ENCODE results near the gene RCAN3.
"Not testable (repeated sequence)": the region's sequence is repeated elsewhere in the genome, so short reads cannot be mapped to it uniquely, and the experiment has no call there.

Gene RCAN3

DNA sequence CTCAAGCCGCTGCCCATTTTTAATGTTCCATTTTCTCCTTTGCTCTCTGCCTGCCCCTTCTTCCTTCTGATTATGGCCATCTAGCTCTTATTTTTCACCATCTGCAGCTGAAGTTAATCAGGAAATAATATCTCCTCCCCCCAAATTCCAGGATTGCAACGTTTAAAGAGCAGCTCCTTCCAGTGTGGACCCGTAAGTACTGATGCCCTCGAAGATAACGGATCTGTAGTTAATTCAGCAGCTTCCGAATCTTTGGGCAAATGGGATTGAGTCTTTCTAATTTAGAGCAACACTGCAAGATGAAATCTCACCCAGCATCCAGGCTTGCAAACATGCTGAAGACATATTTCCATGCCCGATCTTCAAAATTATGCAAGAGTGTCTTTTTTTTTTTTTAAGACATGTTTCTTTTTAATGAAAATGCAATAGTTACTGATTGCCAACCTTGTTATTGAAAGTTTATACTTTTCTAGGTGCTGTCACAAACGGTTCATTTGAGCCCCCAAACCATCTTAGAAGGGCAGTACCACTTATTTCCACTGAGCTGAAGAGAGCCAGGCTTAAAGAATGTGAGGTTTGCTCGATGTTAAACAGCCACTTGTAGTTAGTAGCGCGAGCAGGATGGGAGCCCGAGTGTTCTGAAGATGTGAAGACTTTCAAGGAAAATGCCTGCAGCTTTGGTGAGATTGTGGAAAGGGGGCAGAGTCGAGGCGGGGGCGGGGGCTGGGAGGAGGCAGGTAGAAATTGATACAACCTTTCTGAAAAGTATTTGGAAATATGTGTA is 10.9 kb upstream of the RCAN3 start:
- no peak for DNase-seq (ENCODE audit: low read depth)
- TF ChIP-seq, protein P1, sequence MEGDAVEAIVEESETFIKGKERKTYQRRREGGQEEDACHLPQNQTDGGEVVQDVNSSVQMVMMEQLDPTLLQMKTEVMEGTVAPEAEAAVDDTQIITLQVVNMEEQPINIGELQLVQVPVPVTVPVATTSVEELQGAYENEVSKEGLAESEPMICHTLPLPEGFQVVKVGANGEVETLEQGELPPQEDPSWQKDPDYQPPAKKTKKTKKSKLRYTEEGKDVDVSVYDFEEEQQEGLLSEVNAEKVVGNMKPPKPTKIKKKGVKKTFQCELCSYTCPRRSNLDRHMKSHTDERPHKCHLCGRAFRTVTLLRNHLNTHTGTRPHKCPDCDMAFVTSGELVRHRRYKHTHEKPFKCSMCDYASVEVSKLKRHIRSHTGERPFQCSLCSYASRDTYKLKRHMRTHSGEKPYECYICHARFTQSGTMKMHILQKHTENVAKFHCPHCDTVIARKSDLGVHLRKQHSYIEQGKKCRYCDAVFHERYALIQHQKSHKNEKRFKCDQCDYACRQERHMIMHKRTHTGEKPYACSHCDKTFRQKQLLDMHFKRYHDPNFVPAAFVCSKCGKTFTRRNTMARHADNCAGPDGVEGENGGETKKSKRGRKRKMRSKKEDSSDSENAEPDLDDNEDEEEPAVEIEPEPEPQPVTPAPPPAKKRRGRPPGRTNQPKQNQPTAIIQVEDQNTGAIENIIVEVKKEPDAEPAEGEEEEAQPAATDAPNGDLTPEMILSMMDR (conservative IDR thresholded peaks at IDR 0.05; ENCODE audit: control insufficient read depth, insufficient read depth, low read depth, low read length), result no peak
- H3K4me3 ChIP-seq (ENCODE audit: control insufficient read depth, low read depth, low read length), result no peak overlapping the region

DNA sequence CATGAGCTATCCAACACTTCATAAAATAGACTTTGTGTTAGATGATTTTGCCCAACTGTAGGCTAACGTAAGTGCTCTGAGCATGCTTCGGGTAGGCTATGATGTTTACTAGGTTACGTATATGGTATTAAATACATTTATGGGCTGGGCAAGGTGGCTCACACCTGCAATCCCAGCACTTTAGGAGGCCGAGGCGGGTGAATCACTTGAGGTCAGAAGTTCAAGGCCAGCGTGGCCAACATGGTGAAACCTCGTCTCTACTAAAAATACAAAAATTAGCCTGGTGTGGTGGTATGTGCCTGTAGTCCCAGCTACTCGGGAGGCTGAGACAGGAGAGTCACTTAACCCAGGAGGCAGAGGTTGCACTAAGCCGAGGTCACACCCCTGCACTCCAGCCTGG is 9.7 kb upstream of the RCAN3 start:
- DNase-seq (ENCODE audit: low read depth); H3K4me3 ChIP-seq (ENCODE audit: control insufficient read depth, low read depth, low read length): not testable (repeated sequence)

DNA sequence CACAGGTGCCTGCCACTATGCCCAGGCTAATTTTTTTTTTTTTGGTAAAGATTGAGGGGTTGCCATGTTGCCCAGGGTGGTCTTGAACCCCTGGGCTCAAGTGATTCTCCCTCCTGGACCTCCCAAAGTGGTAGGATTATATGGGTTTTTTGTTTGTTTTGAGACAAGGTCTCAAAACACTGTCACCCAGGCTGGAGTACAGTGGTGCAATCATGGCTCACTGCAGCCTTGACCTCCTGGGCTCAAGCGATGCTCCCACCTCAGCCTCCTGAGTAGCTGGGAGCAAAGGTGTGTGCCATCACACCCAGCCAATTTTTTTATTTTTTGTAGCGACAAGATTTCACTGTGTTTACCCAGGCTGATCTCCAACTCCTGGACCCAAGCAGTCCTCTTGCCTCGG is 8.9 kb upstream of the RCAN3 start:
- DNase-seq (ENCODE audit: low read depth), result no peak
- no peak overlapping the region for H3K4me3 ChIP-seq (ENCODE audit: control insufficient read depth, low read depth, low read length)

DNA sequence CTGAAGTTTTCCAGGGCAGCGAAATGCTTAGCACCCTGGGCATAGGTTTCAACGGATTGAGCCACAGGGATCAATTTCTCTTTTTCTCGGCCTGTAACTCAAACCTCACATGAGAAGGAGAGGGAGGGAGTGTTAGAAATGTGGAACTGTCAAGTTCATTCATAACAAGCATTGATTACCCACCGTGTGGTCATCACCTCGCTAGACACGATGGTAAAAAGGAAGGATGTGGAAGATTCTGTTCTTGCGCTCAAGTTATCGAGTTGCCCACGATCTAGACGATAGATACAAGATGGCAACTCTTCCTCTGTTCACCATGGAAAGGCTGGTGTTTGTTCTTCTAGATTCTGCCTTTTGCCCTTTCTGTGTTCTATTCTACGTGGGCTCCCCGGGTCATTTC is 4.0 kb upstream of the RCAN3 start:
- TF ChIP-seq, protein P1 (conservative IDR thresholded peaks at IDR 0.05; ENCODE audit: control insufficient read depth, insufficient read depth, low read depth, low read length), result no peak
- H3K4me3 ChIP-seq (ENCODE audit: control insufficient read depth, low read depth, low read length), result no peak overlapping the region
- DNase-seq (ENCODE audit: low read depth), result no peak

More for the DNA sequence above, 8.9 kb upstream of the RCAN3 start:
- TF ChIP-seq, protein P1 (conservative IDR thresholded peaks at IDR 0.05; ENCODE audit: control insufficient read depth, insufficient read depth, low read depth, low read length), result no peak

DNA sequence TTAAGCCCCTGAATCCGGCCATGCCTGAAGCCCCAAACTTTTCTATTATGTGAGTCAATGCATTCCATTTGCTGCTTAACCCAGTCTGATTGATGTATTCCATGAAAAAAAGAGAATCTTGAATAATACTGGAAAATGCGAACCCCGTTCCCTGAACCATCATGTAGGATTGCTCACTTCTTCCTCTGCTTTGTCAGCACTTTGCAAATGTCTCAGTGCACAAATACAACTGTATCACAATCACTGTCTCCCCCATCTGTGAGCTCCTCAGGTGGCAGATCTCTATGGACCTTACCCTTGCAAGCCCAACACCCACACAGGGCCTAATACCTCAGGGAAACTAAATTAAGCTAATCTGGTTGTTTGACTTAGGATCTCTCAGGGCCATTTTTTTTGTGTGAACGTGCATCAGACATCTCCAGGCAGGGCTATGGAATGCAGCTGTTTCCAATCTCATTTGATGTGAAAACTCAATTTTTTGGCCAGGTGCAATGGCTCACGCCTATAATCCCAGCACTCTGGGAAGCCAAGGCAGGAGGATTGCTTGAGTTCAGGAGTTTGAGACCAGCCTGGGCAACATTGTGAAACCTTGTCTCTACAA is 2.1 kb upstream of the RCAN3 start:
- TF ChIP-seq, protein P1 (conservative IDR thresholded peaks at IDR 0.05; ENCODE audit: control insufficient read depth, insufficient read depth, low read depth, low read length), result no peak
- no peak overlapping the region for H3K4me3 ChIP-seq (ENCODE audit: control insufficient read depth, low read depth, low read length)
- no peak for DNase-seq (ENCODE audit: low read depth)

DNA sequence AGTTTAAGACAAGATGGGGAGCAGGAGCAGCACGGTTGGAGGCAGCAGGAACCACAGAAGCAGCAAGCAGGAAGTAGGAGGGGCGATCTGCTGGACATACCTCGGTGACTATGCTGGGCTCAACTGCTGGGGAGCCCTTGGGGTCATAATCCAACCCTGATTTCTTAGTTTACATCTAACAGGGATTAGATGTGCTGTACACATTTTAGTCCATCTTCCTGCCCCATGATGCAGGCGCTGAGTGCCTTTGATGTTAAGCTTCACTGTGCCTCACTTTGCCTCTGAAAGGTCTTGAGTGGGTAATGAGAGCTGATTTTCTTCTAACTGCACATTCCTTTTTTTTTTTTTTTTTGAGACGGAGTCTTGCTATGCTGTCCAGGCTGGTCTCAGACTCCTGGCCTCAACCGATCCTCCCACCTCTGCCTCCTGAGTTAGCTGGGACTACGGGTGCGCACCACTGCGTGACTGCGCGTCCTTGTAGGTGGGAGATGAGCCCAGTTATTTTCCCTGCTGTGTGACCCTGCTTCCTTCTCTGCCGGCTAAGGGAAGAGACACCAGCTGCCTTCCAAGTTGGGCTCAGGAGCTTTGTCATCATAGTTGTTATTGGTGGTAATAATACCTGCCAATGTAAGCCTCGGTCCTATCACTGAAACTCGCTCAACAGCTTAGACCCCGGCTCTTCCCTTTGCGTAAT is 1.1 kb upstream of the RCAN3 start:
- DNase-seq (ENCODE audit: low read depth), result peak; percentile 8
- H3K4me3 ChIP-seq (ENCODE audit: control insufficient read depth, low read depth, low read length), result peak overlapping the region; percentile 71
- TF ChIP-seq, protein P1 (conservative IDR thresholded peaks at IDR 0.05; ENCODE audit: control insufficient read depth, insufficient read depth, low read depth, low read length), result no peak
